HepG2 (cell line): Measurements from ENCODE around the gene MYL9. TPM values are rescaled to one million over a fixed set of nuclear protein-coding genes. Genes with fewer than 3 reads are reported as not detected.

Experiments used
- AHR ChIP-seq: IDR thresholded peaks from 2 replicates; pipeline ENCODE4 v1.6.1; 2018; ENCODE audit warnings: missing genetic modification reagents, missing compliant biosample characterization
- E2F1 ChIP-seq: sonication (generic); formaldehyde crosslinking; IDR thresholded peaks from 2 replicates; pipeline ENCODE4 v1.5.0; 2020; ENCODE audit warnings: missing genetic modification reagents
- ETV6 ChIP-seq: sonication (generic); formaldehyde crosslinking; conservative IDR thresholded peaks from 2 replicates; pipeline ENCODE4 v1.4.0; 2020; ENCODE audit warnings: missing genetic modification reagents
- HNF1A ChIP-seq, 2 experiments: sonication (generic) in 1 of 2; formaldehyde crosslinking in 1 of 2; IDR thresholded peaks; 2 replicates each; pipeline versions ENCODE4 v1.4.0 to v1.6.1; 2016 to 2020; ENCODE audit warnings: borderline replicate concordance in 1 of 2, low read depth in 1 of 2, mild to moderate bottlenecking in 1 of 2, missing genetic modification reagents in 1 of 2
- IRX3 ChIP-seq: sonication (generic); formaldehyde crosslinking; IDR thresholded peaks from 2 replicates; pipeline ENCODE4 v1.8.1; 2023; ENCODE audit warnings: mild to moderate bottlenecking, low read depth, missing genetic modification reagents, borderline replicate concordance
- JUNB ChIP-seq: sonication (generic); formaldehyde crosslinking; IDR thresholded peaks from 2 replicates; pipeline ENCODE4 v1.8.0; 2022; ENCODE audit warnings: missing genetic modification reagents, mild to moderate bottlenecking, borderline replicate concordance
- MNT ChIP-seq: fragments of 450-650 bp; IDR thresholded peaks from 2 replicates; pipeline ENCODE4 v1.6.1; 2016
- PAF1 ChIP-seq: IDR thresholded peaks from 2 replicates; pipeline ENCODE4 v1.6.1; 2016; ENCODE audit warnings: missing genetic modification reagents, missing compliant biosample characterization
- ZNF256 ChIP-seq: sonication (generic); formaldehyde crosslinking; conservative IDR thresholded peaks from 2 replicates; pipeline ENCODE4 v1.4.0; 2020; ENCODE audit warnings: missing genetic modification reagents
- ZNF318 ChIP-seq: sonication (generic); formaldehyde crosslinking; IDR thresholded peaks from 2 replicates; pipeline ENCODE4 v1.4.0; 2020; ENCODE audit warnings: mild to moderate bottlenecking, missing genetic modification reagents
- polyA plus RNA-seq, 8 experiments: library from polyadenylated mRNA; depleted of rRNA in 3 of 8; stranded (reverse) in 7 of 8; unstranded in 1 of 8; fragments of >200 nt; fragmentation: Illumina TruSeq in 4 of 8; extraction: Trizol in 4 of 8; gene quantifications; 2 replicates each; pipeline versions ENCODE4 v1.2.1 to v1.2.3, GENCODE V29; 2011 to 2016; ENCODE audit warnings: low read depth in 4 of 8, missing spikeins in 1 of 8, mixed read lengths in 1 of 8; ENCODE audit not compliant: insufficient read depth in 1 of 8
- total RNA-seq, 5 experiments: library from RNA; depleted of rRNA; stranded (reverse); fragments of >200 nt; fragmentation: Illumina TruSeq; extraction: Trizol; gene quantifications; 2 replicates each; pipeline ENCODE4 v1.2.3, GENCODE V29; 2016; ENCODE audit warnings: low read depth in 1 of 5

Gene MYL9
- total and polyA plus RNA-seq, 2 of the 13 experiments (the other 11 are each of a cell fraction or from before 2014, with no cell fraction given) = 0.87 to 2.2 TPM

- no peak; the same call in 1 of the 2 replicates for TF ChIP-seq ZNF318 (CRISPR knock-in tag)
- TF ChIP-seq ZNF256 (CRISPR knock-in tag) = no peak
- TF ChIP-seq ETV6 = no peak
- no peak; the same call in 1 of the 2 replicates for TF ChIP-seq IRX3
- TF ChIP-seq AHR (CRISPR knock-in tag) = 0 out of 2 replicates have a peak, but pooled peaks have one; percentile 64
- TF ChIP-seq MNT = no peak
- no peak for TF ChIP-seq PAF1 (CRISPR knock-in tag)
- TF ChIP-seq JUNB = no peak
- TF ChIP-seq HNF1A (IDR thresholded peaks at IDR 0.05; ENCODE audit: low read depth) = 0 out of 2 replicates have a peak, but pooled peaks have one; percentile 7
- no peak for TF ChIP-seq HNF1A (CRISPR knock-in tag; IDR thresholded peaks at IDR 0.05; ENCODE audit: borderline replicate concordance)
- TF ChIP-seq E2F1 = peak; percentile 17; the same call in 1 of the 2 replicates
Measured at GRCh38 chr20:36573798-36574365, 32.6 kb downstream of the MYL9 start (continued).
